ENCODE measurements around the gene PCDHGA3. TPM values are rescaled to one million over a fixed set of nuclear protein-coding genes. Genes with fewer than 3 reads are reported as not detected.

PCDHGA3 gene
- total and polyA plus RNA-seq, 2 donors (not counting 3 experiments of a cell fraction or from before 2014, with no cell fraction given) = 0.88 to 1.1 TPM

DNA sequence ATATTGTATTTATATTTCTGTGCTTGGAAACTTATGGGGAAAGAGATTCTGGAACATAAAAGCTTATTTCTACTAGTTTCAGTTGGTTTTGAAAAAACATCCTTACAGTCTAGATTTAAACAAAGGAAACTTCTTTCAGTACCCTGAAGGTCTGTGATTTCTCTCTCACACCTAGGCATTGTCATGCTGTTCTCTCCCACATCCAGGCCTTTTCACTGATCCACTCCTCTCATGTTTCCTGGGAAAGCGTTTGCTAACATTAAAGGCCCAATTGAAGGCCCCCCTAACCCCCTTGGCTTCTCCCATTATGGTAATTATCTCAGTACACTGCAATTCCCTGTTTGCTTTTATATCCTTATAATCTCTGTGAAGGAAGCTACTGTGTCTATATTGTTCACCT is 856 bp upstream of the PCDHGA3 start:
- H3K27me3 ChIP-seq (ENCODE audit: control insufficient read depth in 2 of 2, insufficient read depth in 2 of 2, low read length in 2 of 2) = peaks cover 12 to 32% of the 10 kb centered on the region in 2 experiments
- no TSS peak for BruUV-seq (replicated peaks)
- H3K4me3 ChIP-seq (replicated peaks in 1 of 3; ENCODE audit: insufficient read depth in 1 of 3, low read depth in 1 of 3, low read length in 3 of 3) = no peak overlapping the region
- no peaks in the 10 kb centered on the region for H3K79me2 ChIP-seq (ENCODE audit: control insufficient read depth, insufficient read depth, low read length)
- POLR2A ChIA-PET = no interaction called here
- H3K9me1 ChIP-seq (replicated peaks; ENCODE audit: control insufficient read depth, extremely low read depth, insufficient read depth, low read length) = no peaks in the 10 kb centered on the region
- H3K4me2 ChIP-seq (ENCODE audit: insufficient read depth, low read length) = no peak overlapping the region
- H3K9me3 ChIP-seq (replicated peaks; ENCODE audit: control insufficient read depth, insufficient read depth, low read length) = no peaks in the 10 kb centered on the region
- H3K36me3 ChIP-seq (ENCODE audit: control insufficient read depth in 2 of 2, extremely low read depth in 1 of 2, insufficient read depth in 2 of 2, low read length in 2 of 2) = no peaks in the 10 kb centered on the region
- TF ChIP-seq POLR2A (IDR thresholded peaks at IDR 0.05; ENCODE audit: low read depth, low read length) (no peak), MYC (IDR thresholded peaks at IDR 0.05; ENCODE audit: low read depth, low read length) (no peak), JUN (IDR thresholded peaks at IDR 0.05; ENCODE audit: borderline replicate concordance, insufficient read depth, insufficient read length, low read depth) (no peak), FOS (IDR thresholded peaks at IDR 0.05; ENCODE audit: borderline replicate concordance, insufficient read depth, low read length) (no peak), POLR2AphosphoS5 (IDR thresholded peaks at IDR 0.05; ENCODE audit: insufficient read depth, low read depth, low read length) (no peak), GATA2 (IDR thresholded peaks at IDR 0.05; ENCODE audit: insufficient read depth, insufficient read length, low read depth, low read length) (no peak), EZH2 (IDR thresholded peaks at IDR 0.05; ENCODE audit: borderline replicate concordance, low read depth, low read length, severe bottlenecking) (no peak)
- TF ChIP-seq, protein P1, sequence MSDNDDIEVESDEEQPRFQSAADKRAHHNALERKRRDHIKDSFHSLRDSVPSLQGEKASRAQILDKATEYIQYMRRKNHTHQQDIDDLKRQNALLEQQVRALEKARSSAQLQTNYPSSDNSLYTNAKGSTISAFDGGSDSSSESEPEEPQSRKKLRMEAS (IDR thresholded peaks at IDR 0.05; ENCODE audit: insufficient read depth, insufficient read length) = no peak
- TF ChIP-seq, protein P2, sequence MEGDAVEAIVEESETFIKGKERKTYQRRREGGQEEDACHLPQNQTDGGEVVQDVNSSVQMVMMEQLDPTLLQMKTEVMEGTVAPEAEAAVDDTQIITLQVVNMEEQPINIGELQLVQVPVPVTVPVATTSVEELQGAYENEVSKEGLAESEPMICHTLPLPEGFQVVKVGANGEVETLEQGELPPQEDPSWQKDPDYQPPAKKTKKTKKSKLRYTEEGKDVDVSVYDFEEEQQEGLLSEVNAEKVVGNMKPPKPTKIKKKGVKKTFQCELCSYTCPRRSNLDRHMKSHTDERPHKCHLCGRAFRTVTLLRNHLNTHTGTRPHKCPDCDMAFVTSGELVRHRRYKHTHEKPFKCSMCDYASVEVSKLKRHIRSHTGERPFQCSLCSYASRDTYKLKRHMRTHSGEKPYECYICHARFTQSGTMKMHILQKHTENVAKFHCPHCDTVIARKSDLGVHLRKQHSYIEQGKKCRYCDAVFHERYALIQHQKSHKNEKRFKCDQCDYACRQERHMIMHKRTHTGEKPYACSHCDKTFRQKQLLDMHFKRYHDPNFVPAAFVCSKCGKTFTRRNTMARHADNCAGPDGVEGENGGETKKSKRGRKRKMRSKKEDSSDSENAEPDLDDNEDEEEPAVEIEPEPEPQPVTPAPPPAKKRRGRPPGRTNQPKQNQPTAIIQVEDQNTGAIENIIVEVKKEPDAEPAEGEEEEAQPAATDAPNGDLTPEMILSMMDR (IDR thresholded peaks at IDR 0.05; ENCODE audit: extremely low read depth in 1 of 2, insufficient read depth in 1 of 2, low read depth in 1 of 2, low read length in 2 of 2) = no peak
- dilution Hi-C loops (cut with MboI; ENCODE audit: extremely low pct_ligation_motif_present, low sequenced_read_pairs) (no loop called here), intact Hi-C loops (cut with micrococcal nuclease) (loop anchor here (2.0 kb wide), 1 partner anchor 22 kb away; the partner anchor contains the start of gene TAF7)
- peaks cover 3% of the 10 kb centered on the region for H3K4me1 ChIP-seq (ENCODE audit: control insufficient read depth, extremely low read depth, insufficient read depth, low read length)
- H4K20me1 ChIP-seq (replicated peaks; ENCODE audit: control insufficient read depth, extremely low read depth, insufficient read depth, low read length) = no peaks in the 10 kb centered on the region
- FAIRE-seq (no peak), DNase-seq (ENCODE audit: low read depth, low spot score) (no peak)
- no peak overlapping the region for H3K27ac ChIP-seq (ENCODE audit: insufficient read depth, low read depth, low read length)
- CTCF ChIA-PET = interaction anchor here (1.2 to 3.8 kb wide), 9 partner anchors 8 to 224 kb away, joined by 3 to 38 read pairs (median 9); partner anchors contain the start of genes PCDHGA1 and PCDHGA10
- no peak overlapping the region for H2AFZ ChIP-seq (ENCODE audit: low read depth, low read length)
- no peak overlapping the region for H3K9ac ChIP-seq (replicated peaks; ENCODE audit: extremely low read depth, insufficient read depth, low read length)

Data from endothelial cell of umbilical vein (primary cell).